Activated T-cell treated with anti-CD3 and anti-CD28 coated beads for 48 hours (primary cell): ENCODE data around the gene ACTL9.
"Not testable (repeated sequence)": the region's sequence is repeated elsewhere in the genome, so short reads cannot be mapped to it uniquely, and the experiment has no call there.

Source experiments
- DNase-seq: peaks from one replicate; pipeline ENCODE4 v3.0.0-alpha.2; 2020; ENCODE audit warnings: low read depth

Gene ACTL9

GRCh38 chr19:8698433-8699063 lies at the start of gene ACTL9:
ACTL9 (minus strand) TSS chr19:8698795; CDS start chr19:8698701, 94 bp downstream.
- DNase-seq = no peak

GRCh38 chr19:8739291-8740065 lies 40.9 kb upstream of the ACTL9 start:
- DNase-seq = not testable (repeated sequence)

- no peak for DNase-seq
Observed at GRCh38 chr19:8738377-8738776, 39.8 kb upstream of the ACTL9 start.

- DNase-seq = no peak
Observed at GRCh38 chr19:8731428-8732169, 33.0 kb upstream of the ACTL9 start.

- no peak for DNase-seq
Observed at GRCh38 chr19:8724276-8724675, 25.7 kb upstream of the ACTL9 start.

GRCh38 chr19:8722032-8722431 lies 23.4 kb upstream of the ACTL9 start:
- no peak for DNase-seq

GRCh38 chr19:8721334-8721733 lies 22.7 kb upstream of the ACTL9 start, which contains the start of gene OR2Z1:
OR2Z1 (plus strand) TSS chr19:8721634; CDS start chr19:8731029, 9,395 bp downstream.
- DNase-seq = no peak

GRCh38 chr19:8710337-8710736 lies 11.7 kb upstream of the ACTL9 start:
- not testable (repeated sequence) for DNase-seq

GRCh38 chr19:8705742-8706141 lies 7.1 kb upstream of the ACTL9 start:
- no peak for DNase-seq

GRCh38 chr19:8705304-8705703 lies 6.7 kb upstream of the ACTL9 start:
- DNase-seq = not testable (repeated sequence)

GRCh38 chr19:8703223-8703622 lies 4.6 kb upstream of the ACTL9 start:
- DNase-seq = no peak

GRCh38 chr19:8702350-8702749 lies 3.8 kb upstream of the ACTL9 start:
- DNase-seq = peak; percentile 13

GRCh38 chr19:8700956-8701355 lies 2.4 kb upstream of the ACTL9 start:
- DNase-seq = no peak

- no peak for DNase-seq
Observed at GRCh38 chr19:8699908-8700307, 1.3 kb upstream of the ACTL9 start.

- DNase-seq = peak; percentile 21
Observed at GRCh38 chr19:8697671-8698432, 743 bp downstream of the ACTL9 start.

- no peak for DNase-seq
Observed at GRCh38 chr19:8696993-8697392, 1.6 kb downstream of the ACTL9 start.

- no peak for DNase-seq
Observed at GRCh38 chr19:8695911-8696310, 2.7 kb downstream of the ACTL9 start.

GRCh38 chr19:8695501-8695900 lies 3.1 kb downstream of the ACTL9 start:
- DNase-seq = no peak

GRCh38 chr19:8690753-8691539 lies 7.6 kb downstream of the ACTL9 start:
- DNase-seq = no peak

GRCh38 chr19:8688930-8689329 lies 9.7 kb downstream of the ACTL9 start:
- no peak for DNase-seq

- no peak for DNase-seq
Observed at GRCh38 chr19:8686549-8686948, 12.0 kb downstream of the ACTL9 start.
